Thyroid gland (tissue), 4 donors: ENCODE results near the gene TBC1D2.

Experiments used
- POLR2A ChIP-seq, 2 donors: fragments of 450-650 bp; IDR thresholded peaks; one replicate each; pipeline ENCODE4 v1.6.1; 2017; ENCODE audit warnings: antibody characterized with exemption in 2 of 2, mild to moderate bottlenecking in 2 of 2, moderate library complexity in 1 of 2
- TF ChIP-seq, protein P1 (sequence below), 6 experiments: fragments of 200-600 bp in 3 of 6; fragments of 450-650 bp in 3 of 6; sonication (generic) in 3 of 6; IDR thresholded peaks; one replicate each; pipeline ENCODE4 v1.5.1; 2016 to 2019; ENCODE audit warnings: antibody characterized with exemption in 6 of 6, mild to moderate bottlenecking in 2 of 6, inconsistent platforms in 1 of 6, moderate library complexity in 1 of 6

- TF ChIP-seq, protein P1, sequence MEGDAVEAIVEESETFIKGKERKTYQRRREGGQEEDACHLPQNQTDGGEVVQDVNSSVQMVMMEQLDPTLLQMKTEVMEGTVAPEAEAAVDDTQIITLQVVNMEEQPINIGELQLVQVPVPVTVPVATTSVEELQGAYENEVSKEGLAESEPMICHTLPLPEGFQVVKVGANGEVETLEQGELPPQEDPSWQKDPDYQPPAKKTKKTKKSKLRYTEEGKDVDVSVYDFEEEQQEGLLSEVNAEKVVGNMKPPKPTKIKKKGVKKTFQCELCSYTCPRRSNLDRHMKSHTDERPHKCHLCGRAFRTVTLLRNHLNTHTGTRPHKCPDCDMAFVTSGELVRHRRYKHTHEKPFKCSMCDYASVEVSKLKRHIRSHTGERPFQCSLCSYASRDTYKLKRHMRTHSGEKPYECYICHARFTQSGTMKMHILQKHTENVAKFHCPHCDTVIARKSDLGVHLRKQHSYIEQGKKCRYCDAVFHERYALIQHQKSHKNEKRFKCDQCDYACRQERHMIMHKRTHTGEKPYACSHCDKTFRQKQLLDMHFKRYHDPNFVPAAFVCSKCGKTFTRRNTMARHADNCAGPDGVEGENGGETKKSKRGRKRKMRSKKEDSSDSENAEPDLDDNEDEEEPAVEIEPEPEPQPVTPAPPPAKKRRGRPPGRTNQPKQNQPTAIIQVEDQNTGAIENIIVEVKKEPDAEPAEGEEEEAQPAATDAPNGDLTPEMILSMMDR (IDR thresholded peaks at IDR 0.05), result no peak
- no peak for TF ChIP-seq POLR2A (IDR thresholded peaks at IDR 0.05)
Measured at GRCh38 chr9:98180996-98181395, 74.5 kb downstream of the TBC1D2 start.
